Mesodermal cell (in vitro differentiated cells): ENCODE measurements around the gene NUAK1.

ENCODE experiments used
- H3K27ac ChIP-seq: 2 replicates; pipeline ENCODE4 v1.7.0; 2013; ENCODE audit warnings: mild to moderate bottlenecking, low read depth, low read length, moderate library complexity; ENCODE audit not compliant: severe bottlenecking
- H3K36me3 ChIP-seq: 2 replicates; pipeline ENCODE4 v1.7.1; 2013; ENCODE audit warnings: mild to moderate bottlenecking, low read length, moderate library complexity; ENCODE audit not compliant: control insufficient read depth, insufficient read depth
- H3K4me1 ChIP-seq: one replicate; pipeline ENCODE4 v1.7.1; 2013; ENCODE audit warnings: mild to moderate bottlenecking, low read length; ENCODE audit not compliant: insufficient read depth, control insufficient read depth, poor library complexity, severe bottlenecking
- H3K4me3 ChIP-seq: 2 replicates; pipeline ENCODE4 v1.7.0; 2013; ENCODE audit warnings: low read length, control low read depth, mild to moderate bottlenecking; ENCODE audit not compliant: insufficient read depth, poor library complexity, severe bottlenecking; ENCODE audit errors: extremely low read depth
- H3K9me3 ChIP-seq: 2 replicates; pipeline ENCODE4 v1.7.1; 2013; ENCODE audit warnings: mild to moderate bottlenecking, low read length, moderate library complexity; ENCODE audit not compliant: control insufficient read depth
- WGBS, 2 experiments: methylation state at CpG; one replicate each; pipeline ENCODE4 v1.1.5; 2013; ENCODE audit warnings: missing lambda C conversion rate in 2 of 2; ENCODE audit not compliant: insufficient coverage in 2 of 2; 5-methylcytosine and 5-hydroxymethylcytosine counted together

NUAK1 gene

GRCh38 chr12:106173442-106173841, 34.7 kb upstream of the NUAK1 start:
- Histone ChIP-seq H3K27ac (no peak overlapping the region), H3K4me3 (no peak overlapping the region), H3K9me3 (no peaks in the 10 kb centered on the region), H3K4me1 (no peaks in the 10 kb centered on the region), H3K36me3 (no peaks in the 10 kb centered on the region)
- WGBS, 2 experiments, result no CpG with 5 or more reads among the region's 1 CpG

- 90 to 94% methylated on average over 3 of the region's 4 CpGs for WGBS, 2 experiments
- H3K9me3 ChIP-seq, result no peaks in the 10 kb centered on the region
- no peaks in the 10 kb centered on the region for H3K36me3 ChIP-seq
- H3K4me3 ChIP-seq, result no peak overlapping the region
- H3K27ac ChIP-seq, result no peak overlapping the region
- H3K4me1 ChIP-seq, result no peaks in the 10 kb centered on the region
Measured at GRCh38 chr12:106171117-106171750, 32.5 kb upstream of the NUAK1 start.

GRCh38 chr12:106170285-106170684, 31.5 kb upstream of the NUAK1 start:
- H3K36me3 ChIP-seq, result no peaks in the 10 kb centered on the region
- H3K27ac ChIP-seq, result no peak overlapping the region
- 93 to 100% methylated on average over 2 to 4 of the region's 4 CpGs for WGBS, 2 experiments
- no peaks in the 10 kb centered on the region for H3K9me3 ChIP-seq
- H3K4me3 ChIP-seq, result no peak overlapping the region
- no peaks in the 10 kb centered on the region for H3K4me1 ChIP-seq

GRCh38 chr12:106163712-106164111, 25.0 kb upstream of the NUAK1 start:
- Histone ChIP-seq H3K4me1 (no peaks in the 10 kb centered on the region), H3K9me3 (no peaks in the 10 kb centered on the region), H3K4me3 (no peak overlapping the region), H3K36me3 (no peaks in the 10 kb centered on the region), H3K27ac (no peak overlapping the region)
- 86 to 87% methylated on average over 3 of the region's 3 CpGs for WGBS, 2 experiments

- WGBS, 2 experiments, result 78 to 88% methylated on average over 1 of the region's 2 CpGs
- no peak overlapping the region for H3K4me3 ChIP-seq
- H3K4me1 ChIP-seq, result no peaks in the 10 kb centered on the region
- H3K27ac ChIP-seq, result no peak overlapping the region
- no peaks in the 10 kb centered on the region for H3K9me3 ChIP-seq
- no peaks in the 10 kb centered on the region for H3K36me3 ChIP-seq
Measured at GRCh38 chr12:106161491-106161890, 22.7 kb upstream of the NUAK1 start.

GRCh38 chr12:106160915-106161314, 22.2 kb upstream of the NUAK1 start:
- H3K4me1 ChIP-seq, result no peaks in the 10 kb centered on the region
- no peaks in the 10 kb centered on the region for H3K36me3 ChIP-seq
- 100% methylated on average over 1 of the region's 1 CpG for WGBS, 2 experiments
- no peak overlapping the region for H3K27ac ChIP-seq
- no peaks in the 10 kb centered on the region for H3K9me3 ChIP-seq
- H3K4me3 ChIP-seq, result no peak overlapping the region

GRCh38 chr12:106157802-106158201, 19.0 kb upstream of the NUAK1 start:
- Histone ChIP-seq H3K9me3 (no peaks in the 10 kb centered on the region), H3K27ac (no peak overlapping the region), H3K4me1 (no peaks in the 10 kb centered on the region), H3K4me3 (no peak overlapping the region), H3K36me3 (no peaks in the 10 kb centered on the region)
- WGBS, 2 experiments, result 100% methylated on average over 1 of the region's 2 CpGs

GRCh38 chr12:106154751-106155273, 16.1 kb upstream of the NUAK1 start:
- 75 to 92% methylated on average over 2 to 3 of the region's 3 CpGs for WGBS, 2 experiments
- no peak overlapping the region for H3K4me3 ChIP-seq

GRCh38 chr12:106152334-106152733, 13.6 kb upstream of the NUAK1 start:
- H3K4me3 ChIP-seq, result no peak overlapping the region
- no peak overlapping the region for H3K27ac ChIP-seq
- no peaks in the 10 kb centered on the region for H3K4me1 ChIP-seq
- 95 to 100% methylated on average over 1 to 2 of the region's 4 CpGs for WGBS, 2 experiments
- no peaks in the 10 kb centered on the region for H3K9me3 ChIP-seq
- no peaks in the 10 kb centered on the region for H3K36me3 ChIP-seq

More at GRCh38 chr12:106154751-106155273, 16.1 kb upstream of the NUAK1 start:
- no peaks in the 10 kb centered on the region for H3K9me3 ChIP-seq
- H3K4me1 ChIP-seq, result no peaks in the 10 kb centered on the region
- H3K27ac ChIP-seq, result no peak overlapping the region
- H3K36me3 ChIP-seq, result no peaks in the 10 kb centered on the region

- H3K4me1 ChIP-seq, result peaks cover 3% of the 10 kb centered on the region
- no peak overlapping the region for H3K27ac ChIP-seq
- no peak overlapping the region for H3K4me3 ChIP-seq
- no peaks in the 10 kb centered on the region for H3K9me3 ChIP-seq
- no peaks in the 10 kb centered on the region for H3K36me3 ChIP-seq
- WGBS, 2 experiments, result 91 to 98% methylated on average over 2 to 5 of the region's 5 CpGs
Measured at GRCh38 chr12:106150555-106150954, 11.8 kb upstream of the NUAK1 start.

- WGBS, 2 experiments, result 74 to 85% methylated on average over 5 to 6 of the region's 10 CpGs
- Histone ChIP-seq H3K4me3 (no peak overlapping the region), H3K4me1 (peaks cover 8% of the 10 kb centered on the region), H3K27ac (no peak overlapping the region), H3K36me3 (no peaks in the 10 kb centered on the region), H3K9me3 (no peaks in the 10 kb centered on the region)
Measured at GRCh38 chr12:106149096-106149784, 10.5 kb upstream of the NUAK1 start.
